Type B pancreatic cell (in vitro differentiated cells): ENCODE data around the gene COL19A1. TPM values are rescaled to one million over a fixed set of nuclear protein-coding genes. Genes with fewer than 3 reads are reported as not detected.

Source experiments
- DNase-seq: peaks from one replicate; pipeline ENCODE4 v3.0.0; 2021; ENCODE audit warnings: mixed read lengths; ENCODE audit not compliant: unreplicated experiment; ENCODE audit errors: extremely low spot score
- H3K27ac Mint-ChIP-seq: 2 replicates; pipeline ENCODE4 v1.8.0; 2021; ENCODE audit warnings: mild to moderate bottlenecking, mixed read lengths
- H3K27me3 Mint-ChIP-seq: 2 replicates; pipeline ENCODE4 v1.8.0; 2021; ENCODE audit warnings: mixed read lengths
- H3K36me3 Mint-ChIP-seq: 2 replicates; pipeline ENCODE4 v1.8.0; 2021; ENCODE audit warnings: mixed read lengths
- H3K4me1 Mint-ChIP-seq: one replicate; pipeline ENCODE4 v1.8.0; 2021; ENCODE audit warnings: mixed read lengths; ENCODE audit not compliant: unreplicated experiment
- H3K4me3 Mint-ChIP-seq: 2 replicates; pipeline ENCODE4 v1.8.0; 2021; ENCODE audit warnings: mild to moderate bottlenecking, mixed read lengths
- H3K9me3 Mint-ChIP-seq: 2 replicates; pipeline ENCODE4 v1.8.0; 2021; ENCODE audit warnings: mixed read lengths
- total RNA-seq: library from RNA; stranded (reverse); gene quantifications from 2 replicates; pipeline ENCODE4 v1.2.1, GENCODE V29; 2021; ENCODE audit warnings: low replicate concordance
- TF ChIP-seq, protein P1 (sequence below): fragments of 200-600 bp; sonication (generic); conservative IDR thresholded peaks from 2 replicates; pipeline ENCODE4 v1.5.0; 2021; ENCODE audit warnings: antibody characterized with exemption, mild to moderate bottlenecking

Gene COL19A1
- total RNA-seq, 1 donor from 2014 or later = 1.6 TPM

DNA sequence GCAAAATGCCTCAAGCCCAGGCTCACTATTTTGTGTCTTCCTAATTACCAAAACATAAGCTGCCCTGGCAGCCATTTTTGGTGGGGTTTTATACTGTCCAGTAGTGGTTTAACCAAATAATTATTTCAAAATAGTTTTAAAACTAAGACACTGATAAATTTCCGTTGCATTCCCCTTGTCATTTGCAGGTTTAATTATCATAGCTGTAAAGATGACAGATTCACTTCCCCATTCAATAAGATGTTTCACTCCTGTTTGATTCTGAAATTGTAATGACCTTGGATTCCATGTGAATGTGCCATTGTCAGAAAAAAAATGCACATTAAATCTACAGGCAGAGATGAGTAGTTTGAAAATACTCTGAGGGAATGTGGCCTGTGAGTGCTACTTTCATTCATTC is 264.5 kb downstream of the COL19A1 start:
- no peaks in the 10 kb centered on the region for H3K27me3 Mint-ChIP-seq
- H3K4me3 Mint-ChIP-seq = no peak overlapping the region
- H3K27ac Mint-ChIP-seq = no peak overlapping the region
- TF ChIP-seq, protein P1, sequence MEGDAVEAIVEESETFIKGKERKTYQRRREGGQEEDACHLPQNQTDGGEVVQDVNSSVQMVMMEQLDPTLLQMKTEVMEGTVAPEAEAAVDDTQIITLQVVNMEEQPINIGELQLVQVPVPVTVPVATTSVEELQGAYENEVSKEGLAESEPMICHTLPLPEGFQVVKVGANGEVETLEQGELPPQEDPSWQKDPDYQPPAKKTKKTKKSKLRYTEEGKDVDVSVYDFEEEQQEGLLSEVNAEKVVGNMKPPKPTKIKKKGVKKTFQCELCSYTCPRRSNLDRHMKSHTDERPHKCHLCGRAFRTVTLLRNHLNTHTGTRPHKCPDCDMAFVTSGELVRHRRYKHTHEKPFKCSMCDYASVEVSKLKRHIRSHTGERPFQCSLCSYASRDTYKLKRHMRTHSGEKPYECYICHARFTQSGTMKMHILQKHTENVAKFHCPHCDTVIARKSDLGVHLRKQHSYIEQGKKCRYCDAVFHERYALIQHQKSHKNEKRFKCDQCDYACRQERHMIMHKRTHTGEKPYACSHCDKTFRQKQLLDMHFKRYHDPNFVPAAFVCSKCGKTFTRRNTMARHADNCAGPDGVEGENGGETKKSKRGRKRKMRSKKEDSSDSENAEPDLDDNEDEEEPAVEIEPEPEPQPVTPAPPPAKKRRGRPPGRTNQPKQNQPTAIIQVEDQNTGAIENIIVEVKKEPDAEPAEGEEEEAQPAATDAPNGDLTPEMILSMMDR = no peak
- H3K36me3 Mint-ChIP-seq = no peaks in the 10 kb centered on the region
- no peaks in the 10 kb centered on the region for H3K4me1 Mint-ChIP-seq
- no peaks in the 10 kb centered on the region for H3K9me3 Mint-ChIP-seq
- DNase-seq = no peak

DNA sequence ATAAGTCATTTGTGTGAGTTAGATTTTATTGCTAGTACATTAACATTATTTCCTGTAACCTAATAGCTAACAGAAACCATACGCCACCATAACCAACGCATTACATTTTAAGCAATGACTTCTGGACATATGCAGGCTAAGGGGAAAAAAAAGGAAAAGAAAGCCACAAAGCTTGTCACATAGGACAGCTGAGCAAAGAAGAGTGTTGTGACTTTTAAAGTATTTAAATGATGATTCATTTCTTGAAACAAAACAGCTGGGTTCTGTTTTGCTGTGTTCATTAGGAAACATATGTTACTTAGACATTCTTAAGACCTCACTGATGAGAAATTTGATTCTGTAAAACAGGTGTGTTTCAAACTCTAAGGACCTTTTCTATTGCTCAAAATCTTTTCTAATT is 265.2 kb downstream of the COL19A1 start:
- TF ChIP-seq, protein P1 = no peak
- Mint-ChIP-seq H3K4me1 (no peaks in the 10 kb centered on the region), H3K36me3 (no peaks in the 10 kb centered on the region), H3K27ac (no peak overlapping the region), H3K9me3 (no peaks in the 10 kb centered on the region), H3K4me3 (no peak overlapping the region), H3K27me3 (no peaks in the 10 kb centered on the region)
- no peak for DNase-seq

DNA sequence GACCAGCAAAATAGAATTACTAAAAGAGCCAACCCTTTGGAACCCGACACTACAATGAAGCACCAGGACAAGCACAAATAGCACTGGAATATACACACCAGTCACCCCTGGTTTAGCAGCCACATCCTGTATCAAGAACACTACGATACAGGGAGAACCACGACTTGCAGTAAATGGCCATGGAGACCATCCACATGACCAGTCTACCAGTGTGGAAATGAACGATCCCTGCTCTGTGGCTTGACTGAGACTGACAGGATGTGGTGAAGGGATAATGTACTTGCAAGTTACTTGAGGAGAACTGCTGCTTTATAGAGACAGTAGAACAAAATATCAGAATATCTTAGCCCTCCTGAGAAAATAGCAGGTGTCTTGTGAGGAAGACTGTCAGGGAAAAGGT is 266.9 kb downstream of the COL19A1 start:
- H3K27me3 Mint-ChIP-seq = peaks cover 5% of the 10 kb centered on the region
- H3K9me3 Mint-ChIP-seq = no peaks in the 10 kb centered on the region
- H3K4me3 Mint-ChIP-seq = no peak overlapping the region
- no peaks in the 10 kb centered on the region for H3K36me3 Mint-ChIP-seq
- H3K27ac Mint-ChIP-seq = no peak overlapping the region
- TF ChIP-seq, protein P1 = no peak
- H3K4me1 Mint-ChIP-seq = no peaks in the 10 kb centered on the region
- no peak for DNase-seq

DNA sequence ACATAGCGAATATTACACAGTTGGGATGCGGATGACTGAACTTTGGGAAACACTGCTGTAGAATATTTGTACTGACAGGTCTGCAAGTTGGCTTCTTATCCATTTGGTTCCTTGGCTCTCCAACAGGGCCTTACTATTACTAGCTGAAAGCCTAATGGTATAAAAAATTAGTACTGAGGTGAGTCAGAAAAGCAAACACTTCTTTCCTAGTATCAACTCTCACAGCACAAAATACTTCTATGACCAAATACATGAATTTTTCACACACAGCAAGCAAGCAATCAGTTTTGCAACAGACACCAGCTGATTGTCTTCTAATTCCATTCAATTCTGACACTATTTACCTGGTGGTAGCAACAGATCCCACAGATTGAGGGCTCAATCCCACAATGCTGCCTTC is 268.2 kb downstream of the COL19A1 start:
- no peak for DNase-seq
- H3K9me3 Mint-ChIP-seq = no peaks in the 10 kb centered on the region
- TF ChIP-seq, protein P1 = no peak
- H3K4me1 Mint-ChIP-seq = no peaks in the 10 kb centered on the region
- H3K27me3 Mint-ChIP-seq = peaks cover 5% of the 10 kb centered on the region
- H3K36me3 Mint-ChIP-seq = no peaks in the 10 kb centered on the region
- no peak overlapping the region for H3K27ac Mint-ChIP-seq
- no peak overlapping the region for H3K4me3 Mint-ChIP-seq

DNA sequence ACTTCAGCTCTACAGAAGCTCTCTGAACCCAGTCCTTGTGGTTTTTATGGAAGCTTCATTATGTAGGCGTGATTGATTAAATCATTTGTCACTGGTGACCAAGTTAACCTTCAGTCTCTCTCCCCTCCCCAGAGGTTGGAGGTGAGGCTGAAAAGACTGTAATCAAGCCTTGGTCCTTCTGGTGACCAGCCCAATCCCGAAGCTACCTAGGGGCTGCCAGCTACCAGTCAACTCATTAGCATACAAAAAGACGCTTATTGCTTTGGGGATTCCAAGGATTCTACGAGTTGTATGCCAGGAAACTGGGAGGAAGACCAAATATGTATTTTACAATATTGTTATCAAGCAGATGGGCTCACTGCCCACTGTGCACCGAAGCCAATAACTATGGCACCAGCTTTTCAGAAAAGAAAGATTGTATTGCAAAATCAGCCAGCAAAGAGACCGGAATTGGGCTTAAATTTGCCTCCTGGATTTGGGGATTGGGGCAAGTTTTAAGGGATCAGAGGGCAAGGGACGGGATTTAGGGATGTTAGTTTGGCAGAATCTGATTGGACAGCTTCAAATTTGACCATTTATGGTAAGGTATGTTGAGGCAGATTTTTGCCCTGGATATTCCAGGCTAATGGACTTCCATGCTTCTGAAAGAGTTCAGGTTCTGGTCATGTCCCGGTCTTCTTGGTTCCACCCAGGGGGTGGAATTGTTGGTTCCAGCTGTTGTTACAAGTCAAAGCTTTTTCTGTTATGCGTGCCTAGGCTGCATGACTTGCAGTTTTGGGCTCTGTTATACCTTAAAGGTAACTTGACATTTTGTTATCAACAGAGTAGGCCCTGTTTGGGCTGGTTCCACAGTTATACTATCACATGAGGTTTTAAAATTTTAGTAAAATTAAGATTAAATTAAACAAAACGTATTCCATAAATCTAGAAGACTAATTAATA is 269.1 kb downstream of the COL19A1 start:
- Mint-ChIP-seq H3K27me3 (peaks cover 5% of the 10 kb centered on the region), H3K4me1 (no peaks in the 10 kb centered on the region), H3K4me3 (no peak overlapping the region), H3K36me3 (no peaks in the 10 kb centered on the region), H3K9me3 (no peaks in the 10 kb centered on the region), H3K27ac (no peak overlapping the region)
- TF ChIP-seq, protein P1 = no peak
- no peak for DNase-seq
